Karpas-422 (cell line): ENCODE data around the gene ABHD16B. TPM values are rescaled to one million over a fixed set of nuclear protein-coding genes. Genes with fewer than 3 reads are reported as not detected.

ENCODE experiments used
- DNase-seq: peaks from one replicate; pipeline ENCODE4 v3.0.0-alpha.2; 2015
- H2AFZ ChIP-seq: fragments of 200-600 bp; sonication (generic); 2 replicates; pipeline ENCODE4 v1.6.1; 2014; ENCODE audit warnings: antibody characterized with exemption, low read length, mixed read lengths
- H3K27ac ChIP-seq: fragments of 200-600 bp; sonication (generic); 2 replicates; pipeline ENCODE4 v1.5.1; 2014; ENCODE audit warnings: mild to moderate bottlenecking, low read length, moderate library complexity
- H3K27me3 ChIP-seq: fragments of 200-600 bp; sonication (generic); 2 replicates; pipeline ENCODE4 v1.6.1; 2014; ENCODE audit warnings: low read length, mixed read lengths
- H3K36me3 ChIP-seq: fragments of 200-600 bp; sonication (generic); 2 replicates; pipeline ENCODE4 v1.6.1; 2014; ENCODE audit warnings: low read length, mixed read lengths; ENCODE audit not compliant: insufficient read depth
- H3K4me1 ChIP-seq: fragments of 200-600 bp; sonication (generic); 2 replicates; pipeline ENCODE4 v1.6.1; 2014; ENCODE audit warnings: mild to moderate bottlenecking, low read length, mixed read lengths
- H3K4me2 ChIP-seq: fragments of 200-600 bp; sonication (generic); 2 replicates; pipeline ENCODE4 v1.6.1; 2014; ENCODE audit warnings: low read length, low read depth, mild to moderate bottlenecking; ENCODE audit not compliant: poor library complexity, severe bottlenecking
- H3K4me3 ChIP-seq: fragments of 200-600 bp; sonication (generic); 2 replicates; pipeline ENCODE4 v1.5.1; 2014; ENCODE audit warnings: mild to moderate bottlenecking, antibody characterized with exemption, low read length, mixed read lengths
- H3K79me2 ChIP-seq: fragments of 200-600 bp; sonication (generic); 2 replicates; pipeline ENCODE4 v1.6.1; 2014; ENCODE audit warnings: mild to moderate bottlenecking, low read length, mixed read lengths
- H3K9ac ChIP-seq: fragments of 200-600 bp; sonication (generic); 2 replicates; pipeline ENCODE4 v1.6.0; 2014; ENCODE audit warnings: low read length
- H3K9me2 ChIP-seq: fragments of 200-600 bp; sonication (generic), shearing (Covaris generic); replicated peaks from 2 replicates; pipeline ENCODE4 v1.6.0; 2014; ENCODE audit warnings: mild to moderate bottlenecking, low read length, moderate library complexity; ENCODE audit not compliant: insufficient read depth
- H3K9me3 ChIP-seq: fragments of 300-700, 200-600 bp; sonication (generic); 2 replicates; pipeline ENCODE4 v1.6.1; 2014; ENCODE audit warnings: low read length, mixed read lengths
- H4K20me1 ChIP-seq: fragments of 200-600 bp; sonication (generic); 2 replicates; pipeline ENCODE4 v1.6.1; 2014; ENCODE audit warnings: mild to moderate bottlenecking, antibody characterized with exemption, low read length, low read depth; ENCODE audit not compliant: insufficient read depth
- total RNA-seq: library from RNA; depleted of rRNA; stranded (reverse); fragments of >200 nt; shearing (Covaris generic); gene quantifications from 2 replicates; pipeline ENCODE4 v1.2.3, GENCODE V29; 2014; ENCODE audit warnings: low replicate concordance

Gene ABHD16B
- total RNA-seq, 1 experiment from 2014 or later, result not detected

DNA sequence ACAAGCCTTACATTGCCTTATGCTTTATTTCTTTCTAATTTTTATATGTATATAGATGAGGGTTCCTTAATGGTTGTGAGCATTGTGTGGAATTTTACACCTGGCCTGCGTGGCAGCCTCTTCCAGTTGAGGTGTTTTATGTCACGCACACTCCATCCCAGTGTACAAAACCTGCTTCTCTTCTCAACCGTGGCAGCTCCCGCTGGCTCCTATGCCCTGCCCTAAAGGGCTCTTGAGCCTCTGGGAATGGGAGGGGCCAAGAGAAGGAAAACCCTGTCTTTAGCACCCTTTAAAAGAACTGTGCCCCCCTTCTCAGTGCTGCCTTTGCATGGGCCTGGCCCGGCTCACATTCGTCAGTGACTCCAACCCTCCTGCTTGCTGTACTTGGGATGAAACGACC lies 29.3 kb downstream of the ABHD16B start:
- Histone ChIP-seq H3K4me3 (no peak overlapping the region), H3K9ac (no peak overlapping the region), H2AFZ (no peak overlapping the region), H3K79me2 (peaks cover 2% of the 10 kb centered on the region), H3K9me2 (no peaks in the 10 kb centered on the region), H3K4me2 (no peak overlapping the region), H3K4me1 (0 out of 2 replicates have a peak, but pooled peaks cover 3% of the 10 kb centered on the region), H3K36me3 (peaks cover 4% of the 10 kb centered on the region), H4K20me1 (no peaks in the 10 kb centered on the region), H3K27ac (no peak overlapping the region), H3K9me3 (no peaks in the 10 kb centered on the region), H3K27me3 (no peaks in the 10 kb centered on the region)
- DNase-seq, result no peak

- Histone ChIP-seq H3K79me2 (peaks cover 9% of the 10 kb centered on the region), H3K9me3 (no peaks in the 10 kb centered on the region), H3K27ac (no peak overlapping the region), H4K20me1 (peaks cover 6% of the 10 kb centered on the region; the same call in 1 of the 2 replicates), H2AFZ (no peak overlapping the region), H3K36me3 (peaks cover 4% of the 10 kb centered on the region), H3K9me2 (no peaks in the 10 kb centered on the region), H3K4me1 (peaks cover 8% of the 10 kb centered on the region), H3K9ac (no peak overlapping the region), H3K27me3 (no peaks in the 10 kb centered on the region), H3K4me3 (no peak overlapping the region), H3K4me2 (no peak overlapping the region)
- DNase-seq, result no peak
Measured at GRCh38 chr20:63891061-63892002, 30.0 kb downstream of the ABHD16B start.

DNA sequence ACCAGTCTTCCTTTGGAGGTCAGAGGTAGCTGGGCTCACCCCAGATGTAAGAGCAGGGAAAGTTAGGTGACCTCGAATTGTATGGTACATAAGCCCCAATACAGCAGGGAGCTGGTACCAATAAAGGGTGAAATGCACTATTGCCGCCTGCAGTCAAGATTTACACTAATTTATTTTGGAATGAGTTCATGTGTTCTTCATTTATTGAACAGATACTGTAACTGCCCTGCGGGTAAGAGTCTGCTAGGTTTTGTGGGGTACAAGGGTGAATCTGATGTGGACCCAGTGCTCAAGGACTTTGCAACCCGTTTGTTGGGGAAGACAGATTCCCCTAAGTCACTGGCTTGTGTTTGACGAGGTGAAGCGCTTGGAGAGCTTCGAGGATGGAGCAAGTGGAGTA lies 31.1 kb downstream of the ABHD16B start:
- Histone ChIP-seq H3K27ac (no peak overlapping the region), H3K9me2 (no peaks in the 10 kb centered on the region), H2AFZ (no peak overlapping the region), H4K20me1 (peaks cover 13% of the 10 kb centered on the region; the same call in 1 of the 2 replicates), H3K36me3 (peaks cover 4% of the 10 kb centered on the region), H3K27me3 (no peaks in the 10 kb centered on the region), H3K4me1 (peaks cover 17% of the 10 kb centered on the region), H3K4me3 (no peak overlapping the region), H3K79me2 (peaks cover 20% of the 10 kb centered on the region), H3K9me3 (no peaks in the 10 kb centered on the region), H3K4me2 (no peak overlapping the region), H3K9ac (no peak overlapping the region)
- no peak for DNase-seq

GRCh38 chr20:63893999-63894357 lies 32.7 kb downstream of the ABHD16B start:
- Histone ChIP-seq H3K27me3 (no peaks in the 10 kb centered on the region), H3K9me2 (no peaks in the 10 kb centered on the region), H3K4me1 (peaks cover 26% of the 10 kb centered on the region), H3K36me3 (peaks cover 4% of the 10 kb centered on the region), H3K9me3 (no peaks in the 10 kb centered on the region), H3K27ac (no peak overlapping the region), H3K4me3 (no peak overlapping the region), H3K9ac (no peak overlapping the region), H4K20me1 (peaks cover 24% of the 10 kb centered on the region; the same call in 1 of the 2 replicates), H3K79me2 (peaks cover 36% of the 10 kb centered on the region), H3K4me2 (no peak overlapping the region), H2AFZ (no peak overlapping the region)
- no peak for DNase-seq

GRCh38 chr20:63894358-63895201 lies 33.3 kb downstream of the ABHD16B start, which contains the start of gene DNAJC5:
TSS of gene DNAJC5 (plus strand) at chr20:63895126. CDS start at chr20:63928346, 33,220 bp downstream.
- peak within 1 kb of the TSS; percentile 86 for H3K4me2 ChIP-seq
- H3K79me2 ChIP-seq, result peaks cover 42% of the 10 kb centered on the region
- peak within 1 kb of the TSS; percentile 71 for H3K27ac ChIP-seq
- no peak within 1 kb of the TSS for H2AFZ ChIP-seq
- H3K4me1 ChIP-seq, result peaks cover 31% of the 10 kb centered on the region
- peaks cover 26% of the 10 kb centered on the region; the same call in 1 of the 2 replicates for H4K20me1 ChIP-seq
- H3K36me3 ChIP-seq, result peaks cover 1% of the 10 kb centered on the region
- peak; percentile 98 for DNase-seq
- no peaks in the 10 kb centered on the region for H3K9me2 ChIP-seq
- peak within 1 kb of the TSS; percentile 69 for H3K4me3 ChIP-seq
- no peaks in the 10 kb centered on the region for H3K27me3 ChIP-seq
- peak within 1 kb of the TSS; percentile 73 for H3K9ac ChIP-seq
- H3K9me3 ChIP-seq, result no peaks in the 10 kb centered on the region

DNA sequence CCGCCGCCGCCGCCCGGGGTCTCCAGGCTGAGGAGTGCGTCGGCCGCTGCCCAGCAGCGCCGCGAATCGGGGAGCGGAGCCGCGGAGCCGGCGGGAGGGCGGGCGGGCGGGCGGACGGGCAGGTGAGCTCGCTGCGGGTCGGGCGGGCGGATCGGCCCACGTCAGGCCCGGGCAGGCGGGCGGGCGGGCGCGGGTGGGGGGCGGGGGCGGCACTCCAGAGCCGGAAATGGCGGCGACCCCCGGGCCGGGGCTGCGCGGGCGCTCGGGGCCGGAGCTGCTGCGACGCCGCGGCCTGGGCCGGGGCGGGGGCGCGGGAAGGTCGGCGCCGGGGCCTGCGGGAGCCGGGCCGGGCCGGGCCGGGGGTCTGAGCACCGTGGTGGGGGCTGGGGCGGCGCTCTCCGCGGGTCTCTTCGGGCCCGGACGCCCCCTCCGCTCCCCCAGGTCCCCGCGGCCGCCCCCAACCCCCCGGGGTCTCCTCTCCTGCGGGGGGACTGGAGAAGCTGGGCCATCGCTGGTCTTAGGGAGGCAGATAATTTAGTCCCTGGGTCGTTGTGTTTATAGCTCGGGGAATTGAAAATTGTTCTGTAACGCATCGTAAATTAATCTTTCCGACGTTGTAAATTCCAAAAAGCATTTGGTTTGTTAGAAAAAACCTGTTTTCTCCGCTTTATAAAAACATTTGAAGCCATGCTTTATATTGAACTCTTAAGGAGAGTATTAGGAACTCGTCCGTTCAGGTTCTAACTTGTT lies 34.1 kb downstream of the ABHD16B start:
- peak; percentile 53 for DNase-seq
- H3K79me2 ChIP-seq, result peaks cover 50% of the 10 kb centered on the region
- no peaks in the 10 kb centered on the region for H3K9me2 ChIP-seq
- no peaks in the 10 kb centered on the region for H3K27me3 ChIP-seq
- H4K20me1 ChIP-seq, result peaks cover 26% of the 10 kb centered on the region; the same call in 1 of the 2 replicates
- peak overlapping the region; percentile 69 for H3K4me3 ChIP-seq
- peak overlapping the region; percentile 73 for H3K9ac ChIP-seq
- no peak overlapping the region for H2AFZ ChIP-seq
- no peaks in the 10 kb centered on the region for H3K9me3 ChIP-seq
- H3K4me2 ChIP-seq, result peak overlapping the region; percentile 86
- no peaks in the 10 kb centered on the region; the same call in none of the 2 replicates for H3K36me3 ChIP-seq
- peaks cover 34% of the 10 kb centered on the region for H3K4me1 ChIP-seq
- peak overlapping the region; percentile 71 for H3K27ac ChIP-seq

- no peak overlapping the region for H2AFZ ChIP-seq
- no peaks in the 10 kb centered on the region for H3K36me3 ChIP-seq
Measured at GRCh38 chr20:63895952-63896263, 34.6 kb downstream of the ABHD16B start.

More at GRCh38 chr20:63895952-63896263, 34.6 kb downstream of the ABHD16B start:
- H3K4me2 ChIP-seq, result peak overlapping the region; percentile 86
- H3K9ac ChIP-seq, result peak overlapping the region; percentile 73
- no peak for DNase-seq
- H3K4me3 ChIP-seq, result peak overlapping the region; percentile 69
- no peaks in the 10 kb centered on the region for H3K9me3 ChIP-seq
- H3K79me2 ChIP-seq, result peaks cover 55% of the 10 kb centered on the region
- H3K27me3 ChIP-seq, result no peaks in the 10 kb centered on the region
- H4K20me1 ChIP-seq, result peaks cover 31% of the 10 kb centered on the region; the same call in 1 of the 2 replicates
- peaks cover 34% of the 10 kb centered on the region for H3K4me1 ChIP-seq
- no peaks in the 10 kb centered on the region for H3K9me2 ChIP-seq
- peak overlapping the region; percentile 71 for H3K27ac ChIP-seq
